ENCODE data around the gene CACNB1. TPM values are rescaled to one million over a fixed set of nuclear protein-coding genes. Genes with fewer than 3 reads are reported as not detected.

The CACNB1 gene
- total and polyA plus RNA-seq, 2 of the 13 experiments (the other 11 are each of a cell fraction or from before 2014, with no cell fraction given), result 0.75 to 1.5 TPM

GRCh38 chr17:39197380-39198185, at the start of gene CACNB1 (continued):
- TF ChIP-seq POGK (CRISPR knock-in tag; conservative IDR thresholded peaks at IDR 0.05) (0 out of 2 replicates have a peak, but pooled peaks have one; percentile 34), JUND (CRISPR knock-in tag; IDR thresholded peaks at IDR 0.05) (no peak), SRF (IDR thresholded peaks at IDR 0.05; ENCODE audit: low read depth, low read length) (no peak), U2AF2 (IDR thresholded peaks at IDR 0.05; ENCODE audit: low read depth, low read length) (no peak), DR1 (CRISPR knock-in tag; IDR thresholded peaks at IDR 0.05) (no peak), ELF1 (CRISPR knock-in tag; IDR thresholded peaks at IDR 0.05) (no peak), ZFP90 (CRISPR knock-in tag; IDR thresholded peaks at IDR 0.05; ENCODE audit: borderline replicate concordance) (no peak), ZNF207 (IDR thresholded peaks at IDR 0.05; ENCODE audit: borderline replicate concordance) (no peak), ZFY (CRISPR knock-in tag; IDR thresholded peaks at IDR 0.05) (peak; percentile 17; the same call in 1 of the 2 replicates), PREB (CRISPR knock-in tag; IDR thresholded peaks at IDR 0.05) (no peak), RARG (CRISPR knock-in tag; IDR thresholded peaks at IDR 0.05; ENCODE audit: low read depth) (no peak), SKIL (CRISPR knock-in tag; IDR thresholded peaks at IDR 0.05; ENCODE audit: borderline replicate concordance) (no peak; the same call in 1 of the 2 replicates), MXD3 (CRISPR knock-in tag; IDR thresholded peaks at IDR 0.05) (peak; percentile 48; the same call in 1 of the 2 replicates), ZNF83 (CRISPR knock-in tag; IDR thresholded peaks at IDR 0.05; ENCODE audit: borderline replicate concordance) (no peak), SOX6 (IDR thresholded peaks at IDR 0.05) (no peak), SOX6 (CRISPR knock-in tag; IDR thresholded peaks at IDR 0.05) (no peak), ATF7 (IDR thresholded peaks at IDR 0.05) (no peak), ATF7 (CRISPR knock-in tag; IDR thresholded peaks at IDR 0.05) (no peak), TP53 (CRISPR knock-in tag; conservative IDR thresholded peaks at IDR 0.05) (no peak), ZNF644 (CRISPR knock-in tag; IDR thresholded peaks at IDR 0.05; ENCODE audit: low read depth) (no peak), NBN (conservative IDR thresholded peaks at IDR 0.05) (no peak), ZNF263 (CRISPR knock-in tag; IDR thresholded peaks at IDR 0.05) (no peak), ZNF639 (CRISPR knock-in tag; conservative IDR thresholded peaks at IDR 0.05) (no peak), IKZF1 (IDR thresholded peaks at IDR 0.05) (no peak), ZNF136 (CRISPR knock-in tag; IDR thresholded peaks at IDR 0.05; ENCODE audit: low read depth) (no peak), ZFP1 (CRISPR knock-in tag; IDR thresholded peaks at IDR 0.05) (no peak)
